Measurements from ENCODE around the gene ZKSCAN7. TPM values are rescaled to one million over a fixed set of nuclear protein-coding genes. Genes with fewer than 3 reads are reported as not detected.

Gene ZKSCAN7
- total and polyA plus RNA-seq, 2 of the 13 experiments (the other 11 are each of a cell fraction or from before 2014, with no cell fraction given): 2.3 to 3.8 TPM

- no peak for TF ChIP-seq ZBTB2 (CRISPR knock-in tag; IDR thresholded peaks at IDR 0.05; ENCODE audit: low read depth)
- no peak for TF ChIP-seq GTF2F1 (IDR thresholded peaks at IDR 0.05; ENCODE audit: low read length)
- TF ChIP-seq MAFK (conservative IDR thresholded peaks at IDR 0.05 in 1 of 2, IDR thresholded peaks at IDR 0.05 in 1 of 2; ENCODE audit: low read length in 2 of 2): no peak
- TF ChIP-seq ZNF800 (CRISPR knock-in tag; IDR thresholded peaks at IDR 0.05): no peak
- TF ChIP-seq JDP2 (CRISPR knock-in tag; IDR thresholded peaks at IDR 0.05; ENCODE audit: borderline replicate concordance): no peak; the same call in 1 of the 2 replicates
- TF ChIP-seq NFAT5 (CRISPR knock-in tag; IDR thresholded peaks at IDR 0.05): no peak
- TF ChIP-seq SAP130 (CRISPR knock-in tag; IDR thresholded peaks at IDR 0.05; ENCODE audit: low read depth): no peak; the same call in 1 of the 2 replicates
- TF ChIP-seq ZNF142 (CRISPR knock-in tag; IDR thresholded peaks at IDR 0.05): 0 out of 2 replicates have a peak, but pooled peaks have one; percentile 37
- TF ChIP-seq PPARG (CRISPR knock-in tag; conservative IDR thresholded peaks at IDR 0.05): no peak; the same call in 1 of the 2 replicates
- no peak for TF ChIP-seq ZNF354B (CRISPR knock-in tag; IDR thresholded peaks at IDR 0.05)
- TF ChIP-seq ZMAT3 (CRISPR knock-in tag; conservative IDR thresholded peaks at IDR 0.05): no peak; the same call in 1 of the 2 replicates
- no peak for TF ChIP-seq ZNF703 (CRISPR knock-in tag; IDR thresholded peaks at IDR 0.05; ENCODE audit: borderline replicate concordance)
- TF ChIP-seq SNAPC2 (CRISPR knock-in tag; IDR thresholded peaks at IDR 0.05): no peak
Measured at GRCh38 chr3:44554626-44555592, at the start of gene ZKSCAN7 (continued).
